ENCODE results near the gene SAMD14.

Gene SAMD14

GRCh38 chr17:50096092-50096491 lies 33.9 kb downstream of the SAMD14 start:
- peaks cover 15% of the 10 kb centered on the region for H3K36me3 ChIP-seq (ENCODE audit: control insufficient read depth, insufficient read depth, low read length)
- H3K4me1 ChIP-seq (ENCODE audit: control insufficient read depth, insufficient read depth, low read length, poor library complexity, severe bottlenecking) = peaks cover 14% of the 10 kb centered on the region
- H3K27ac ChIP-seq (ENCODE audit: insufficient read depth, low read length, poor library complexity, severe bottlenecking) = peak overlapping the region; percentile 72
- H3K27me3 ChIP-seq (replicated peaks; ENCODE audit: control insufficient read depth, insufficient read depth, low read length, poor library complexity, severe bottlenecking) = no peaks in the 10 kb centered on the region
- H3K9me3 ChIP-seq (ENCODE audit: control insufficient read depth, low read length) = no peaks in the 10 kb centered on the region
- DNase-seq = no peak
- peak overlapping the region; percentile 82 for H3K4me3 ChIP-seq (ENCODE audit: insufficient read depth, low read depth, low read length, poor library complexity, severe bottlenecking)

- no peaks in the 10 kb centered on the region for H3K9me3 ChIP-seq (ENCODE audit: control insufficient read depth, low read length)
- H3K4me1 ChIP-seq (ENCODE audit: control insufficient read depth, insufficient read depth, low read length, poor library complexity, severe bottlenecking) = peaks cover 14% of the 10 kb centered on the region
- H3K4me3 ChIP-seq (ENCODE audit: insufficient read depth, low read depth, low read length, poor library complexity, severe bottlenecking) = peak overlapping the region; percentile 82
- DNase-seq = no peak
- H3K27me3 ChIP-seq (replicated peaks; ENCODE audit: control insufficient read depth, insufficient read depth, low read length, poor library complexity, severe bottlenecking) = no peaks in the 10 kb centered on the region
- H3K36me3 ChIP-seq (ENCODE audit: control insufficient read depth, insufficient read depth, low read length) = peaks cover 11% of the 10 kb centered on the region
- H3K27ac ChIP-seq (ENCODE audit: insufficient read depth, low read length, poor library complexity, severe bottlenecking) = peak overlapping the region; percentile 72
Observed at GRCh38 chr17:50095626-50096037, 34.3 kb downstream of the SAMD14 start.

GRCh38 chr17:50094753-50095619 lies 35.0 kb downstream of the SAMD14 start, which contains the start of gene PDK2:
Gene PDK2, plus strand, starts transcription at chr17:50095351. Its CDS starts 85 bp downstream, at chr17:50095436.
- Histone ChIP-seq H3K4me1 (ENCODE audit: control insufficient read depth, insufficient read depth, low read length, poor library complexity, severe bottlenecking) (peaks cover 14% of the 10 kb centered on the region), H3K27ac (ENCODE audit: insufficient read depth, low read length, poor library complexity, severe bottlenecking) (peak within 1 kb of the TSS; percentile 85), H3K4me3 (ENCODE audit: insufficient read depth, low read depth, low read length, poor library complexity, severe bottlenecking) (peak within 1 kb of the TSS; percentile 82), H3K9me3 (ENCODE audit: control insufficient read depth, low read length) (no peaks in the 10 kb centered on the region), H3K36me3 (ENCODE audit: control insufficient read depth, insufficient read depth, low read length) (peaks cover 10% of the 10 kb centered on the region), H3K27me3 (replicated peaks; ENCODE audit: control insufficient read depth, insufficient read depth, low read length, poor library complexity, severe bottlenecking) (no peaks in the 10 kb centered on the region)
- DNase-seq = peak; percentile 91 to 96 (median 95)

- peak overlapping the region; percentile 85 for H3K27ac ChIP-seq (ENCODE audit: insufficient read depth, low read length, poor library complexity, severe bottlenecking)
- H3K36me3 ChIP-seq (ENCODE audit: control insufficient read depth, insufficient read depth, low read length) = peaks cover 10% of the 10 kb centered on the region
- DNase-seq = peak; percentile 75 to 85 (median 76)
- H3K4me1 ChIP-seq (ENCODE audit: control insufficient read depth, insufficient read depth, low read length, poor library complexity, severe bottlenecking) = peaks cover 14% of the 10 kb centered on the region
- peak overlapping the region; percentile 82 for H3K4me3 ChIP-seq (ENCODE audit: insufficient read depth, low read depth, low read length, poor library complexity, severe bottlenecking)
- H3K9me3 ChIP-seq (ENCODE audit: control insufficient read depth, low read length) = no peaks in the 10 kb centered on the region
- no peaks in the 10 kb centered on the region for H3K27me3 ChIP-seq (replicated peaks; ENCODE audit: control insufficient read depth, insufficient read depth, low read length, poor library complexity, severe bottlenecking)
Observed at GRCh38 chr17:50094243-50094752, 35.7 kb downstream of the SAMD14 start.

- H3K27ac ChIP-seq (ENCODE audit: insufficient read depth, low read length, poor library complexity, severe bottlenecking) = peak overlapping the region; percentile 85
- no peaks in the 10 kb centered on the region for H3K27me3 ChIP-seq (replicated peaks; ENCODE audit: control insufficient read depth, insufficient read depth, low read length, poor library complexity, severe bottlenecking)
- H3K9me3 ChIP-seq (ENCODE audit: control insufficient read depth, low read length) = no peaks in the 10 kb centered on the region
- no peak for DNase-seq
- H3K4me3 ChIP-seq (ENCODE audit: insufficient read depth, low read depth, low read length, poor library complexity, severe bottlenecking) = no peak overlapping the region
- H3K36me3 ChIP-seq (ENCODE audit: control insufficient read depth, insufficient read depth, low read length) = peaks cover 5% of the 10 kb centered on the region
- peaks cover 14% of the 10 kb centered on the region for H3K4me1 ChIP-seq (ENCODE audit: control insufficient read depth, insufficient read depth, low read length, poor library complexity, severe bottlenecking)
Observed at GRCh38 chr17:50093807-50094206, 36.2 kb downstream of the SAMD14 start.

GRCh38 chr17:50093246-50093645 lies 36.7 kb downstream of the SAMD14 start:
- Histone ChIP-seq H3K9me3 (ENCODE audit: control insufficient read depth, low read length) (no peaks in the 10 kb centered on the region), H3K27ac (ENCODE audit: insufficient read depth, low read length, poor library complexity, severe bottlenecking) (no peak overlapping the region), H3K27me3 (replicated peaks; ENCODE audit: control insufficient read depth, insufficient read depth, low read length, poor library complexity, severe bottlenecking) (no peaks in the 10 kb centered on the region), H3K4me1 (ENCODE audit: control insufficient read depth, insufficient read depth, low read length, poor library complexity, severe bottlenecking) (peaks cover 14% of the 10 kb centered on the region), H3K36me3 (ENCODE audit: control insufficient read depth, insufficient read depth, low read length) (no peaks in the 10 kb centered on the region), H3K4me3 (ENCODE audit: insufficient read depth, low read depth, low read length, poor library complexity, severe bottlenecking) (no peak overlapping the region)
- no peak for DNase-seq

GRCh38 chr17:50091918-50092285 lies 38.1 kb downstream of the SAMD14 start:
- Histone ChIP-seq H3K36me3 (ENCODE audit: control insufficient read depth, insufficient read depth, low read length) (no peaks in the 10 kb centered on the region), H3K27me3 (replicated peaks; ENCODE audit: control insufficient read depth, insufficient read depth, low read length, poor library complexity, severe bottlenecking) (no peaks in the 10 kb centered on the region), H3K27ac (ENCODE audit: insufficient read depth, low read length, poor library complexity, severe bottlenecking) (no peak overlapping the region), H3K9me3 (ENCODE audit: control insufficient read depth, low read length) (no peaks in the 10 kb centered on the region), H3K4me3 (ENCODE audit: insufficient read depth, low read depth, low read length, poor library complexity, severe bottlenecking) (no peak overlapping the region), H3K4me1 (ENCODE audit: control insufficient read depth, insufficient read depth, low read length, poor library complexity, severe bottlenecking) (peaks cover 14% of the 10 kb centered on the region)
- no peak for DNase-seq

GRCh38 chr17:50090971-50091917 lies 38.7 kb downstream of the SAMD14 start:
- Histone ChIP-seq H3K4me1 (ENCODE audit: control insufficient read depth, insufficient read depth, low read length, poor library complexity, severe bottlenecking) (peaks cover 9% of the 10 kb centered on the region), H3K36me3 (ENCODE audit: control insufficient read depth, insufficient read depth, low read length) (no peaks in the 10 kb centered on the region), H3K4me3 (ENCODE audit: insufficient read depth, low read depth, low read length, poor library complexity, severe bottlenecking) (no peak overlapping the region), H3K9me3 (ENCODE audit: control insufficient read depth, low read length) (no peaks in the 10 kb centered on the region), H3K27ac (ENCODE audit: insufficient read depth, low read length, poor library complexity, severe bottlenecking) (no peak overlapping the region), H3K27me3 (replicated peaks; ENCODE audit: control insufficient read depth, insufficient read depth, low read length, poor library complexity, severe bottlenecking) (no peaks in the 10 kb centered on the region)
- no peak for DNase-seq

- no peaks in the 10 kb centered on the region for H3K36me3 ChIP-seq (ENCODE audit: control insufficient read depth, insufficient read depth, low read length)
- no peak overlapping the region for H3K27ac ChIP-seq (ENCODE audit: insufficient read depth, low read length, poor library complexity, severe bottlenecking)
- no peaks in the 10 kb centered on the region for H3K27me3 ChIP-seq (replicated peaks; ENCODE audit: control insufficient read depth, insufficient read depth, low read length, poor library complexity, severe bottlenecking)
- no peaks in the 10 kb centered on the region for H3K9me3 ChIP-seq (ENCODE audit: control insufficient read depth, low read length)
- DNase-seq = no peak
- H3K4me1 ChIP-seq (ENCODE audit: control insufficient read depth, insufficient read depth, low read length, poor library complexity, severe bottlenecking) = no peaks in the 10 kb centered on the region
- H3K4me3 ChIP-seq (ENCODE audit: insufficient read depth, low read depth, low read length, poor library complexity, severe bottlenecking) = no peak overlapping the region
Observed at GRCh38 chr17:50090071-50090470, 39.9 kb downstream of the SAMD14 start.

Measured in effector memory CD4-positive, alpha-beta T cell (primary cell).